ENCODE data around the gene PAQR4. TPM values are rescaled to one million over a fixed set of nuclear protein-coding genes. Genes with fewer than 3 reads are reported as not detected.

PAQR4 gene
- total and polyA plus RNA-seq, 2 of the 13 experiments (the other 11 are each of a cell fraction or from before 2014, with no cell fraction given): 15.9 to 24.8 TPM

DNA sequence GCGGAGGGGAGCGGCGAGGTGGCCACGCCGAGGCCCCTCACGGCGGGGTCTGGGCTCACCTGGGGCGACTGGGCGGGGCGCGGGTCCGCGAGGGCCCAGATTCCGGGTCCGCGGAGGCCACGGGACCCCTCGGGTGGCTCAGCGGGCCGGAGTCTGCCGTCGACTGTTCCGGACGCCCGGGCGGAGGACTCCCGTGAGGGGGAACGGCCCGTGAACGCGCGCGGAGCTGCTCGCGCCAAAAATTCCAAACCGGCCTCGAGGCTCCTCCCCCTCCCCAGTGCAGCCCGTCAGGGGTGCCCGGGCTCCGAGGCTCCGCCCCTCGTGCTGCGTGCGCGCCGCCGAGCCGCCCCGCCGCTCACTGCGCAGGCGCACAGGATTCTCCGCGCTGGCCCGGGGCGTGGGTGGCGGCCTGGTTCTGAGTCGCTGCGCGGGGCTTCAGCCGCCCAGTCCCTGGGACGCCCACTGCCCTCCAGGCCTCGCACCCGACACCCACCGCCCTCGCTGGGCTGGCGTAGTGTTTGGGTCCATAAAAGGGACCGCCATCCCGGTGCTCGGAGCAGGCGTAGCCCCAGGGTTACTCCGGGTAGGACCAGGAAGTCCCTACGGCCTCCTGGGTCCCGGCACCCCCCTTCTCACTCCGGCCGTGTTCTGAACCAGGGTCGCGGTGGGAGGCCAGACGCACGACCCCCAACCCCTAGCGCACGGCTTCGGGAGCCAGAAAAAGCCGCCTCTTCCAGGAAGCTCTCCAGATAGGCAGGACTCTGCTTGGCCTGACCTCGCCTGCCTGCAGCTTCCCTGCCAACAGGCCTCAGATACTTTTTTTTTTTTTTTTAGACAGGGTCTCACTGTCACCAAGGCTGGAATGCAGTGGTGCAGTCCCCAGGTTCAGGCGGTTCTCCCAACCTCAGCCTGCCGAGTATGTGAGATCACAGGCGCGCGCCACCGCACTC, 11.4 kb downstream of the PAQR4 start, which contains the start of gene PKMYT1 (continued):
- TF ChIP-seq SCMH1 (CRISPR knock-in tag; IDR thresholded peaks at IDR 0.05; ENCODE audit: borderline replicate concordance) (no peak), NFIC (IDR thresholded peaks at IDR 0.05; ENCODE audit: low read length) (no peak), FOXC1 (CRISPR knock-in tag; IDR thresholded peaks at IDR 0.05; ENCODE audit: borderline replicate concordance) (no peak; the same call in 1 of the 2 replicates), ZNF549 (CRISPR knock-in tag; IDR thresholded peaks at IDR 0.05) (no peak), RARG (CRISPR knock-in tag; IDR thresholded peaks at IDR 0.05; ENCODE audit: low read depth) (no peak), ZNF543 (CRISPR knock-in tag; IDR thresholded peaks at IDR 0.05) (0 out of 2 replicates have a peak, but pooled peaks have one; percentile 52), RFXAP (CRISPR knock-in tag; IDR thresholded peaks at IDR 0.05; ENCODE audit: borderline replicate concordance) (0 out of 2 replicates have a peak, but pooled peaks have one; percentile 32), MTF1 (CRISPR knock-in tag; IDR thresholded peaks at IDR 0.05) (0 out of 2 replicates have a peak, but pooled peaks have one; percentile 17), REPIN1 (CRISPR knock-in tag; IDR thresholded peaks at IDR 0.05; ENCODE audit: borderline replicate concordance, low read depth) (no peak), NR3C1 (CRISPR knock-in tag; IDR thresholded peaks at IDR 0.05) (no peak), ZNF570 (CRISPR knock-in tag; IDR thresholded peaks at IDR 0.05; ENCODE audit: borderline replicate concordance) (no peak), ZNF432 (CRISPR knock-in tag; IDR thresholded peaks at IDR 0.05; ENCODE audit: borderline replicate concordance) (no peak), ZBTB42 (CRISPR knock-in tag; IDR thresholded peaks at IDR 0.05) (no peak), AKAP8 (CRISPR knock-in tag; IDR thresholded peaks at IDR 0.05) (no peak), ZSCAN25 (CRISPR knock-in tag; IDR thresholded peaks at IDR 0.05) (no peak; the same call in 1 of the 2 replicates), DNMT1 (CRISPR knock-in tag; IDR thresholded peaks at IDR 0.05) (peak; percentile 86; the same call in 1 of the 2 replicates), NPAS2 (CRISPR knock-in tag; IDR thresholded peaks at IDR 0.05; ENCODE audit: borderline replicate concordance) (0 out of 2 replicates have a peak, but pooled peaks have one; percentile 34)
- TF ChIP-seq, protein P1, sequence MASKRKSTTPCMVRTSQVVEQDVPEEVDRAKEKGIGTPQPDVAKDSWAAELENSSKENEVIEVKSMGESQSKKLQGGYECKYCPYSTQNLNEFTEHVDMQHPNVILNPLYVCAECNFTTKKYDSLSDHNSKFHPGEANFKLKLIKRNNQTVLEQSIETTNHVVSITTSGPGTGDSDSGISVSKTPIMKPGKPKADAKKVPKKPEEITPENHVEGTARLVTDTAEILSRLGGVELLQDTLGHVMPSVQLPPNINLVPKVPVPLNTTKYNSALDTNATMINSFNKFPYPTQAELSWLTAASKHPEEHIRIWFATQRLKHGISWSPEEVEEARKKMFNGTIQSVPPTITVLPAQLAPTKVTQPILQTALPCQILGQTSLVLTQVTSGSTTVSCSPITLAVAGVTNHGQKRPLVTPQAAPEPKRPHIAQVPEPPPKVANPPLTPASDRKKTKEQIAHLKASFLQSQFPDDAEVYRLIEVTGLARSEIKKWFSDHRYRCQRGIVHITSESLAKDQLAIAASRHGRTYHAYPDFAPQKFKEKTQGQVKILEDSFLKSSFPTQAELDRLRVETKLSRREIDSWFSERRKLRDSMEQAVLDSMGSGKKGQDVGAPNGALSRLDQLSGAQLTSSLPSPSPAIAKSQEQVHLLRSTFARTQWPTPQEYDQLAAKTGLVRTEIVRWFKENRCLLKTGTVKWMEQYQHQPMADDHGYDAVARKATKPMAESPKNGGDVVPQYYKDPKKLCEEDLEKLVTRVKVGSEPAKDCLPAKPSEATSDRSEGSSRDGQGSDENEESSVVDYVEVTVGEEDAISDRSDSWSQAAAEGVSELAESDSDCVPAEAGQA (IDR thresholded peaks at IDR 0.05; ENCODE audit: low read depth): no peak
- TF ChIP-seq, protein P1 (CRISPR knock-in tag; IDR thresholded peaks at IDR 0.05; ENCODE audit: borderline replicate concordance): no peak
- TF ChIP-seq, protein P2, sequence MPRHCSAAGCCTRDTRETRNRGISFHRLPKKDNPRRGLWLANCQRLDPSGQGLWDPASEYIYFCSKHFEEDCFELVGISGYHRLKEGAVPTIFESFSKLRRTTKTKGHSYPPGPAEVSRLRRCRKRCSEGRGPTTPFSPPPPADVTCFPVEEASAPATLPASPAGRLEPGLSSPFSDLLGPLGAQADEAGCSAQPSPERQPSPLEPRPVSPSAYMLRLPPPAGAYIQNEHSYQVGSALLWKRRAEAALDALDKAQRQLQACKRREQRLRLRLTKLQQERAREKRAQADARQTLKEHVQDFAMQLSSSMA (CRISPR knock-in tag; IDR thresholded peaks at IDR 0.05): no peak; the same call in 1 of the 2 replicates
- TF ChIP-seq, protein P3, sequence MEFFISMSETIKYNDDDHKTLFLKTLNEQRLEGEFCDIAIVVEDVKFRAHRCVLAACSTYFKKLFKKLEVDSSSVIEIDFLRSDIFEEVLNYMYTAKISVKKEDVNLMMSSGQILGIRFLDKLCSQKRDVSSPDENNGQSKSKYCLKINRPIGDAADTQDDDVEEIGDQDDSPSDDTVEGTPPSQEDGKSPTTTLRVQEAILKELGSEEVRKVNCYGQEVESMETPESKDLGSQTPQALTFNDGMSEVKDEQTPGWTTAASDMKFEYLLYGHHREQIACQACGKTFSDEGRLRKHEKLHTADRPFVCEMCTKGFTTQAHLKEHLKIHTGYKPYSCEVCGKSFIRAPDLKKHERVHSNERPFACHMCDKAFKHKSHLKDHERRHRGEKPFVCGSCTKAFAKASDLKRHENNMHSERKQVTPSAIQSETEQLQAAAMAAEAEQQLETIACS (CRISPR knock-in tag; IDR thresholded peaks at IDR 0.05): peak; percentile 96
